Lung (tissue), 12 donors: ENCODE results near the gene KRT86. TPM values are rescaled to one million over a fixed set of nuclear protein-coding genes. Genes with fewer than 3 reads are reported as not detected.

ENCODE experiments used
- ATAC-seq: fragments of 200-7000 bp; cut with Tn5 transposase; one replicate; pipeline ENCODE4 v1.9.1; 2020; ENCODE audit warnings: moderate number of reproducible peaks; ENCODE audit not compliant: insufficient read depth, low FRiP score
- DNase-seq, 3 donors: peaks; one replicate each; pipeline ENCODE4 v3.0.0-alpha.2; 2013 to 2017
- H3K27ac ChIP-seq, 2 donors: one replicate each; pipeline ENCODE4 v1.5.1; 2013; ENCODE audit warnings: mild to moderate bottlenecking in 2 of 2, moderate library complexity in 2 of 2, control low read depth in 1 of 2, inconsistent platforms in 1 of 2, low read depth in 1 of 2, low read length in 1 of 2
- H3K27me3 ChIP-seq, 3 donors: one replicate each; pipeline ENCODE4 v1.5.1; 2013; ENCODE audit warnings: low read length in 2 of 3; ENCODE audit not compliant: control insufficient read depth in 3 of 3, insufficient read depth in 3 of 3
- H3K36me3 ChIP-seq, 4 donors: one replicate each; pipeline ENCODE4 v1.5.1; 2013; ENCODE audit warnings: low read length in 4 of 4, mild to moderate bottlenecking in 1 of 4, moderate library complexity in 1 of 4; ENCODE audit not compliant: control insufficient read depth in 4 of 4, insufficient read depth in 4 of 4
- H3K4me1 ChIP-seq, 5 donors: one replicate each; pipeline ENCODE4 v1.5.1; 2013; ENCODE audit warnings: low read length in 5 of 5, mild to moderate bottlenecking in 2 of 5, moderate library complexity in 1 of 5; ENCODE audit not compliant: control insufficient read depth in 5 of 5, insufficient read depth in 5 of 5
- H3K4me3 ChIP-seq: one replicate; pipeline ENCODE4 v1.5.1; 2013; ENCODE audit warnings: mild to moderate bottlenecking, control low read depth, moderate library complexity
- H3K9ac ChIP-seq, 2 donors: one replicate each; pipeline ENCODE4 v1.5.1; 2013; ENCODE audit warnings: low read length in 2 of 2, control low read depth in 1 of 2; ENCODE audit not compliant: insufficient read depth in 1 of 2
- H3K9me3 ChIP-seq, 4 donors: one replicate each; pipeline ENCODE4 v1.5.1; 2013; ENCODE audit warnings: low read length in 3 of 4, mild to moderate bottlenecking in 1 of 4, moderate library complexity in 1 of 4; ENCODE audit not compliant: control insufficient read depth in 4 of 4, insufficient read depth in 3 of 4
- WGBS, 2 donors: extraction: QIAGEN DNeasy Blood & Tissue Kit; methylation state at CpG; one replicate each; pipeline ENCODE4 v1.1.7; 2013; 5-methylcytosine and 5-hydroxymethylcytosine counted together
- polyA plus RNA-seq, 2 donors: library from polyadenylated mRNA; stranded (reverse); fragments of 200-250 nt; gene quantifications; one replicate each; pipeline ENCODE4 v1.2.1, GENCODE V29; 2013
- total RNA-seq, 2 donors: library from RNA; depleted of rRNA in 1 of 2; stranded (reverse); fragments of >200 nt in 1 of 2; gene quantifications; one replicate each; pipeline ENCODE4 v1.2.1, GENCODE V29; 2014 to 2021
- TF ChIP-seq, protein P1 (sequence below): IDR thresholded peaks from 2 replicates; pipeline ENCODE4 v1.5.1; 2012; ENCODE audit warnings: mild to moderate bottlenecking; ENCODE audit errors: control extremely low read depth, extremely low read depth
- donor health status: control.
- donor health status: control.
- donor health status: Bipolar disorder and iron deficiency.
- donor health status: healthy.
- donor health status: DM: yes; HTN: yes; CAD: no.

KRT86 gene
- total and polyA plus RNA-seq, 4 donors, result 0.11 to 1.1 (median 0.31) TPM; not detected in 1

GRCh38 chr12:52311285-52311648 is 36.8 kb downstream of the KRT86 start:
- no peak for ATAC-seq
- no peak for DNase-seq

DNA sequence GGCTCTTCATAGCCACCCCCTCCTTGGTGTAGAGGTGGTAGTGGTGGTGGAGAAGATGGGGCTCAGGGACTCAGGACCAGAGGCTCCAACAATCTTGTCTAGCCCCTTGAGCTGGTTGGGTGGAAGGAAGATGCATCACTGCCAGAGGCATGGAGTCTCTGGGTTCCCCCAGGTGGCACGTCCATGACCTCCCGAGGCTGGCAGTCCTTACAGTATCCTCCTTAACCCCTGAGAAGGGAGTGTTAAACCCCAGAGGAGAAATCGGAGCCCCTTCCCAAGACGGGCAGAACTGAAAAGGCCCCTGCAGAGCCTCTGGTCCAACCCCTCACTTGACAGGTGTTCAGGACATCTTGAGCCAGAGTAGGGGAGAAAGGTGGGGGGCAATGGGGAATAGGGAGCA is 37.6 kb downstream of the KRT86 start:
- Histone ChIP-seq H3K4me1 (peaks cover 0 to 14% (median 2%) of the 10 kb centered on the region in 5 donors), H3K27ac (no peak overlapping the region), H3K9me3 (no peaks in the 10 kb centered on the region), H3K36me3 (no peaks in the 10 kb centered on the region), H3K9ac (no peak overlapping the region), H3K4me3 (no peak overlapping the region), H3K27me3 (peaks cover 0 to 39% (median 20%) of the 10 kb centered on the region in 3 donors)
- ATAC-seq, result no peak
- WGBS, 2 donors, result 77 to 86% methylated on average over 4 of the region's 4 CpGs
- no peak for DNase-seq
- TF ChIP-seq, protein P1, sequence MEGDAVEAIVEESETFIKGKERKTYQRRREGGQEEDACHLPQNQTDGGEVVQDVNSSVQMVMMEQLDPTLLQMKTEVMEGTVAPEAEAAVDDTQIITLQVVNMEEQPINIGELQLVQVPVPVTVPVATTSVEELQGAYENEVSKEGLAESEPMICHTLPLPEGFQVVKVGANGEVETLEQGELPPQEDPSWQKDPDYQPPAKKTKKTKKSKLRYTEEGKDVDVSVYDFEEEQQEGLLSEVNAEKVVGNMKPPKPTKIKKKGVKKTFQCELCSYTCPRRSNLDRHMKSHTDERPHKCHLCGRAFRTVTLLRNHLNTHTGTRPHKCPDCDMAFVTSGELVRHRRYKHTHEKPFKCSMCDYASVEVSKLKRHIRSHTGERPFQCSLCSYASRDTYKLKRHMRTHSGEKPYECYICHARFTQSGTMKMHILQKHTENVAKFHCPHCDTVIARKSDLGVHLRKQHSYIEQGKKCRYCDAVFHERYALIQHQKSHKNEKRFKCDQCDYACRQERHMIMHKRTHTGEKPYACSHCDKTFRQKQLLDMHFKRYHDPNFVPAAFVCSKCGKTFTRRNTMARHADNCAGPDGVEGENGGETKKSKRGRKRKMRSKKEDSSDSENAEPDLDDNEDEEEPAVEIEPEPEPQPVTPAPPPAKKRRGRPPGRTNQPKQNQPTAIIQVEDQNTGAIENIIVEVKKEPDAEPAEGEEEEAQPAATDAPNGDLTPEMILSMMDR, result no peak

More at GRCh38 chr12:52311285-52311648, 36.8 kb downstream of the KRT86 start:
- no peak overlapping the region for H3K27ac ChIP-seq
- WGBS, 2 donors, result 84 to 91% methylated on average over 3 of the region's 3 CpGs
- no peak overlapping the region for H3K9ac ChIP-seq
- no peaks in the 10 kb centered on the region for H3K36me3 ChIP-seq
- H3K4me3 ChIP-seq, result no peak overlapping the region
- H3K27me3 ChIP-seq, result peaks cover 0 to 45% (median 20%) of the 10 kb centered on the region in 3 donors
- TF ChIP-seq, protein P1, result no peak
- no peaks in the 10 kb centered on the region for H3K9me3 ChIP-seq
- H3K4me1 ChIP-seq, result peaks cover 0 to 14% (median 2%) of the 10 kb centered on the region in 5 donors

- Histone ChIP-seq H3K4me1 (peaks cover 0 to 5% (median 0%) of the 10 kb centered on the region in 5 donors), H3K27me3 (peaks cover 0 to 31% (median 11%) of the 10 kb centered on the region in 3 donors), H3K9ac (no peak overlapping the region), H3K27ac (no peak overlapping the region), H3K36me3 (no peaks in the 10 kb centered on the region), H3K9me3 (no peaks in the 10 kb centered on the region), H3K4me3 (no peak overlapping the region)
- ATAC-seq (no peak), DNase-seq (no peak)
- WGBS, 2 donors, result 58 to 83% methylated on average over 3 of the region's 3 CpGs
- TF ChIP-seq, protein P1, result no peak
These were observed 39.0 kb downstream of the KRT86 start for GRCh38 chr12:52313461-52313860.

DNA sequence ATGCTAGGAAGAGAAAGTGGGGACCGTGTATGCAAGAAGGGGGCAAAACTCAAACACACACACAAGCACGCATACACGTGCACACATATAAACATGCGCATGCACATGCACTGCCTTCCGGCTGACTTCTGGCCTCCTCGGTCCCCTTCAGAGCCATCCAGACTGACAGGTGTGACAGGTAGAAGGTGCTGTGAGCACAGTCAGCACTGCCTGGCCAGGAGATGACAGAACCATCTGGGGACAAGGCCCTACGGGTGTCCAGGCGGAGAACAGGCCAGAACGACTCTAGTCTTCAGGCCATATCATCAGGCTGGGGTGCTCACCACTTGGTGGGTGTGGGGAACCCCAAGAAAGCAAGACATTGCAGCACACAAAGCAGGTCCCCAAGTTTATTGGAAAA is 39.5 kb downstream of the KRT86 start:
- H3K27me3 ChIP-seq, result peaks cover 0 to 27% (median 8%) of the 10 kb centered on the region in 3 donors
- no peaks in the 10 kb centered on the region for H3K9me3 ChIP-seq
- ATAC-seq, result no peak
- no peak overlapping the region for H3K9ac ChIP-seq
- no peak for DNase-seq
- H3K4me3 ChIP-seq, result no peak overlapping the region
- H3K27ac ChIP-seq, result no peak overlapping the region
- H3K36me3 ChIP-seq, result no peaks in the 10 kb centered on the region
- 87% methylated on average over 9 of the region's 9 CpGs for WGBS, 2 donors
- H3K4me1 ChIP-seq, result peaks cover 0 to under 1% (median 0%) of the 10 kb centered on the region in 5 donors
- TF ChIP-seq, protein P1, result no peak
